IMR-90 (cell line): ENCODE results near the gene RUNX2. TPM values are rescaled to one million over a fixed set of nuclear protein-coding genes. Genes with fewer than 3 reads are reported as not detected.

ENCODE experiments used
- ATAC-seq: fragments of 200-7000 bp; cut with Tn5 transposase; 2 replicates; pipeline ENCODE4 v1.9.1; 2020; ENCODE audit warnings: low read depth, mild to moderate bottlenecking, moderate library complexity
- BruUV-seq: library from RNA; stranded (reverse); fragments of 400-500 nt; replicated peaks from 2 replicates; lab custom pipeline; 2021; lab: Mats Ljungman, UMichigan
- CTCF ChIA-PET: fragments of 300-600 bp; formaldehyde crosslinking; extraction: SDS; loops from one replicate; lab custom pipeline; 2021; ENCODE audit warnings: antibody characterized with exemption; lab: Yijun Ruan, JAX
- POLR2A ChIA-PET: fragments of 300-600 bp; sonication (Branson Sonifier 250); formaldehyde crosslinking; loops from one replicate; lab custom pipeline; 2022; ENCODE audit warnings: antibody characterized with exemption; ENCODE audit not compliant: unreplicated experiment; lab: Charles Lee
- DNase-seq: peaks from one replicate; pipeline ENCODE4 v3.0.0; 2013
- H2AFZ ChIP-seq: replicated peaks from 2 replicates; pipeline ENCODE3; 2013; ENCODE audit warnings: low read length, mild to moderate bottlenecking; ENCODE audit not compliant: poor library complexity
- H2AK5ac ChIP-seq: 2 replicates; pipeline ENCODE4 v1.6.1; 2013; ENCODE audit warnings: low read depth, low read length, inconsistent platforms
- H2AK9ac ChIP-seq: replicated peaks from 2 replicates; pipeline ENCODE3; 2013; ENCODE audit warnings: mild to moderate bottlenecking, low read depth, low read length, moderate library complexity; ENCODE audit not compliant: poor library complexity
- H2BK120ac ChIP-seq: 2 replicates; pipeline ENCODE4 v1.6.1; 2013; ENCODE audit warnings: low read depth, low read length, inconsistent platforms
- H2BK15ac ChIP-seq: 3 replicates; pipeline ENCODE4 v1.6.1; 2013; ENCODE audit warnings: low read depth, low read length, inconsistent platforms
- H2BK20ac ChIP-seq: 2 replicates; pipeline ENCODE4 v1.6.1; 2013; ENCODE audit warnings: low read depth, mild to moderate bottlenecking, inconsistent platforms, low read length, moderate library complexity
- H2BK5ac ChIP-seq: 2 replicates; pipeline ENCODE4 v1.6.1; 2013; ENCODE audit warnings: mild to moderate bottlenecking, low read depth, low read length, inconsistent platforms; ENCODE audit not compliant: poor library complexity, severe bottlenecking
- H3K14ac ChIP-seq: replicated peaks from 2 replicates; pipeline ENCODE4 v1.6.1; 2013; ENCODE audit warnings: low read depth, low read length, inconsistent platforms
- H3K18ac ChIP-seq: 2 replicates; pipeline ENCODE4 v1.6.1; 2013; ENCODE audit warnings: low read depth, low read length, control low read depth
- H3K23ac ChIP-seq: 2 replicates; pipeline ENCODE4 v1.6.1; 2013; ENCODE audit warnings: low read depth, low read length, inconsistent platforms
- H3K27ac ChIP-seq: 2 replicates; pipeline ENCODE4 v1.5.1; 2013; ENCODE audit warnings: mild to moderate bottlenecking, control low read depth, low read length; ENCODE audit not compliant: insufficient read depth
- H3K27me3 ChIP-seq: 2 replicates; pipeline ENCODE4 v1.6.1; 2013; ENCODE audit warnings: low read length; ENCODE audit not compliant: control insufficient read depth, insufficient read depth
- H3K36me3 ChIP-seq: 2 replicates; pipeline ENCODE4 v1.6.1; 2013; ENCODE audit warnings: low read length, mixed read lengths; ENCODE audit not compliant: control insufficient read depth, insufficient read depth
- H3K4ac ChIP-seq: 2 replicates; pipeline ENCODE4 v1.6.1; 2013; ENCODE audit warnings: low read depth, low read length, inconsistent platforms
- H3K4me1 ChIP-seq: 2 replicates; pipeline ENCODE4 v1.6.1; 2013; ENCODE audit warnings: low read length, mixed read lengths; ENCODE audit not compliant: control insufficient read depth, insufficient read depth
- H3K4me2 ChIP-seq: 2 replicates; pipeline ENCODE4 v1.6.1; 2013; ENCODE audit warnings: low read depth, mild to moderate bottlenecking, control low read depth, low read length, moderate library complexity
- H3K4me3 ChIP-seq: 2 replicates; pipeline ENCODE4 v1.5.1; 2013; ENCODE audit warnings: low read depth, mild to moderate bottlenecking, control low read depth, low read length, moderate library complexity; ENCODE audit not compliant: insufficient read depth
- H3K56ac ChIP-seq: 2 replicates; pipeline ENCODE4 v1.6.1; 2013; ENCODE audit warnings: low read length, inconsistent platforms; ENCODE audit not compliant: insufficient read depth; ENCODE audit errors: extremely low read depth
- H3K79me1 ChIP-seq, 2 experiments: 2 replicates each; pipeline ENCODE4 v1.6.1; 2013; ENCODE audit warnings: low read length in 2 of 2, inconsistent platforms in 1 of 2, low read depth in 1 of 2
- H3K9ac ChIP-seq: 2 replicates; pipeline ENCODE4 v1.6.1; 2013; ENCODE audit warnings: low read depth, low read length, control low read depth
- H3K9me1 ChIP-seq: 2 replicates; pipeline ENCODE4 v1.6.1; 2013; ENCODE audit warnings: low read length, inconsistent platforms; ENCODE audit not compliant: insufficient read depth
- H3K9me3 ChIP-seq: 2 replicates; pipeline ENCODE4 v1.6.1; 2013; ENCODE audit warnings: low read length; ENCODE audit not compliant: control insufficient read depth, insufficient read depth
- H4K20me1 ChIP-seq: 2 replicates; pipeline ENCODE4 v1.6.1; 2013; ENCODE audit warnings: low read length, inconsistent platforms; ENCODE audit not compliant: insufficient read depth
- H4K5ac ChIP-seq: 2 replicates; pipeline ENCODE4 v1.6.1; 2013; ENCODE audit warnings: mild to moderate bottlenecking, low read depth, low read length, control low read depth
- H4K8ac ChIP-seq, 2 experiments: 2 replicates each; pipeline ENCODE4 v1.6.1; 2013; ENCODE audit warnings: low read depth in 2 of 2, low read length in 2 of 2, control low read depth in 1 of 2, inconsistent platforms in 1 of 2
- H4K91ac ChIP-seq: 2 replicates; pipeline ENCODE4 v1.6.1; 2013; ENCODE audit warnings: low read depth, low read length, inconsistent platforms; ENCODE audit not compliant: insufficient read depth
- BHLHE40 ChIP-seq: fragments of 150-350 bp; IDR thresholded peaks from 2 replicates; pipeline ENCODE4 v1.6.1; 2016; ENCODE audit warnings: mild to moderate bottlenecking, low read depth, low read length
- CEBPB ChIP-seq: IDR thresholded peaks from 2 replicates; pipeline ENCODE4 v1.6.1; 2012; ENCODE audit warnings: low read depth, low read length, improper control_type of control experiment
- CHD1 ChIP-seq: IDR thresholded peaks from 2 replicates; pipeline ENCODE4 v1.6.1; 2012; ENCODE audit warnings: low read depth, low read length, improper control_type of control experiment
- ELK1 ChIP-seq: fragments of 150-350 bp; IDR thresholded peaks from 2 replicates; pipeline ENCODE4 v1.6.1; 2016; ENCODE audit warnings: low read depth, mild to moderate bottlenecking, low read length, moderate library complexity, borderline replicate concordance
- FOS ChIP-seq: fragments of 150-350 bp; IDR thresholded peaks from 2 replicates; pipeline ENCODE4 v1.6.1; 2016; ENCODE audit warnings: low read depth, low read length
- MAFK ChIP-seq: IDR thresholded peaks from 2 replicates; pipeline ENCODE4 v1.6.1; 2012; ENCODE audit warnings: low read depth, low read length, improper control_type of control experiment
- MAZ ChIP-seq: IDR thresholded peaks from 2 replicates; pipeline ENCODE4 v1.6.1; 2012; ENCODE audit warnings: low read depth, mild to moderate bottlenecking, low read length, improper control_type of control experiment, moderate library complexity, borderline replicate concordance
- MXI1 ChIP-seq: IDR thresholded peaks from 2 replicates; pipeline ENCODE4 v1.6.1; 2012; ENCODE audit warnings: low read depth, mild to moderate bottlenecking, low read length, moderate library complexity, borderline replicate concordance
- NFE2L2 ChIP-seq: fragments of 150-350 bp; IDR thresholded peaks from 2 replicates; pipeline ENCODE4 v1.6.1; 2016; ENCODE audit warnings: low read depth, mild to moderate bottlenecking, low read length
- POLR2A ChIP-seq: IDR thresholded peaks from 2 replicates; pipeline ENCODE4 v1.6.1; 2012; ENCODE audit warnings: mild to moderate bottlenecking, low read depth, low read length
- RAD21 ChIP-seq: IDR thresholded peaks from 2 replicates; pipeline ENCODE4 v1.6.1; 2012; ENCODE audit warnings: low read length, improper control_type of control experiment
- RCOR1 ChIP-seq: IDR thresholded peaks from 2 replicates; pipeline ENCODE4 v1.6.1; 2012; ENCODE audit warnings: mild to moderate bottlenecking, low read length, improper control_type of control experiment; ENCODE audit not compliant: insufficient replicate concordance
- RFX5 ChIP-seq: IDR thresholded peaks from 2 replicates; pipeline ENCODE4 v1.8.0; 2012; ENCODE audit warnings: low read depth, mild to moderate bottlenecking, low read length, moderate library complexity
- SMC3 ChIP-seq: fragments of 150-350 bp; IDR thresholded peaks from 2 replicates; pipeline ENCODE4 v1.6.1; 2016; ENCODE audit warnings: low read depth, mild to moderate bottlenecking, antibody characterized with exemption, low read length, moderate library complexity
- USF2 ChIP-seq: fragments of 150-350 bp; IDR thresholded peaks from 2 replicates; pipeline ENCODE4 v1.6.1; 2017; ENCODE audit warnings: mild to moderate bottlenecking, antibody characterized with exemption, low read length, low read depth
- WGBS, 2 experiments: methylation state at CpG; one replicate each; pipeline versions ENCODE4 v1.1.5 to v1.1.7; 2013; ENCODE audit warnings: missing lambda C conversion rate in 2 of 2; ENCODE audit not compliant: insufficient read length in 1 of 2; ENCODE audit errors: extremely low coverage in 2 of 2; 5-methylcytosine and 5-hydroxymethylcytosine counted together
- dilution Hi-C: fragments of 300-500 bp; cut with HindIII; formaldehyde crosslinking; loops from one replicate; pipeline ENCODE4 v1.14.3; 2018; ENCODE audit warnings: low sequenced_read_pairs; ENCODE audit not compliant: unreplicated experiment
- in situ Hi-C: fragments of 300-500 bp; cut with MboI; formaldehyde crosslinking; loops from 3 replicates; pipeline ENCODE4 v1.14.3; 2019; ENCODE audit warnings: low sequenced_read_pairs, inconsistent platforms, mixed read lengths
- intact Hi-C: fragments of 100-400 bp; cut with micrococcal nuclease; formaldehyde crosslinking; loops from 2 replicates; pipeline ENCODE4 v1.10.0; 2022
- polyA plus RNA-seq, 3 experiments: library from polyadenylated mRNA; depleted of rRNA; stranded (reverse); fragments of >200 nt; gene quantifications; 2 replicates each; pipeline ENCODE4 v1.2.3, GENCODE V29; 2012; ENCODE audit warnings: low replicate concordance in 1 of 3
- total RNA-seq: library from RNA; depleted of rRNA; stranded (reverse); fragments of >200 nt; gene quantifications from 2 replicates; pipeline ENCODE4 v1.2.3, GENCODE V29; 2012

The RUNX2 gene
- total and polyA plus RNA-seq, 2 of the 4 experiments (the other 2 are of a cell fraction): 2.3 to 4.7 TPM

GRCh38 chr6:45597424-45597823, 269.3 kb downstream of the RUNX2 start:
- Histone ChIP-seq H4K8ac (no peak overlapping the region), H3K9me1 (peaks cover 3% of the 10 kb centered on the region; the same call in 1 of the 2 replicates), H3K9me3 (no peaks in the 10 kb centered on the region; the same call in 1 of the 2 replicates), H3K23ac (no peak overlapping the region), H3K4me3 (no peak overlapping the region), H3K36me3 (no peaks in the 10 kb centered on the region; the same call in 1 of the 2 replicates), H2BK20ac (no peak overlapping the region), H2BK15ac (no peak overlapping the region; the same call in 2 of the 3 replicates), H3K9ac (no peak overlapping the region), H3K18ac (no peak overlapping the region), H4K20me1 (no peaks in the 10 kb centered on the region), H4K5ac (no peak overlapping the region), H2AFZ (no peak overlapping the region), H3K56ac (no peak overlapping the region), H4K91ac (no peak overlapping the region), H2AK5ac (no peak overlapping the region), H3K4me1 (peaks cover 1% of the 10 kb centered on the region; the same call in 1 of the 2 replicates), H3K27me3 (no peaks in the 10 kb centered on the region), H2AK9ac (no peak overlapping the region), H2BK120ac (no peak overlapping the region), H2BK5ac (no peak overlapping the region), H3K14ac (no peak overlapping the region), H3K4me2 (no peak overlapping the region), H3K79me1 (no peaks in the 10 kb centered on the region), H3K4ac (no peak overlapping the region), H3K27ac (no peak overlapping the region)
- ATAC-seq (no peak), DNase-seq (no peak)
- no TSS peak for BruUV-seq
- WGBS, 2 experiments: 67% methylated on average over 1 of the region's 5 CpGs; no CpG with 5 or more reads in 1 of the 2 experiments
- TF ChIP-seq RAD21 (no peak), RFX5 (no peak), SMC3 (no peak), MXI1 (no peak), BHLHE40 (no peak), NFE2L2 (no peak), MAZ (no peak), FOS (no peak), ELK1 (no peak), CHD1 (no peak), MAFK (no peak), USF2 (no peak), CEBPB (no peak), RCOR1 (no peak), POLR2A (no peak)
- ChIA-PET POLR2A (no interaction called here), CTCF (interaction anchor here (0.6 to 0.7 kb wide), 2 partner anchors 8 to 55 kb away, joined by 3 read pairs; no protein-coding TSS in a partner anchor)
- intact Hi-C loops: no loop called here
- dilution Hi-C loops: no loop called here
- in situ Hi-C loops: no loop called here
